SK-N-SH (cell line): ENCODE data around the gene OR14A16. TPM values are rescaled to one million over a fixed set of nuclear protein-coding genes. Genes with fewer than 3 reads are reported as not detected.

Experiments
- CTCF ChIA-PET: fragments of 300-600, 350-600 bp; formaldehyde crosslinking; extraction: SDS; loops from one replicate; lab custom pipeline; 2021; lab: Yijun Ruan, JAX
- POLR2A ChIA-PET: fragments of 350-600 bp; sonication (Branson Sonifier 250); formaldehyde crosslinking; extraction: SDS; loops from one replicate; lab custom pipeline; 2020; ENCODE audit warnings: antibody characterized with exemption, inconsistent platforms; lab: Yijun Ruan, JAX
- DNase-seq: peaks from one replicate; pipeline ENCODE4 v3.0.0; 2012
- H2AFZ ChIP-seq: fragments of 200-600 bp; sonication (generic); 2 replicates; pipeline ENCODE4 v1.8.1; 2016; ENCODE audit warnings: antibody characterized with exemption, mild to moderate bottlenecking, low read depth
- H3F3A ChIP-seq: fragments of 200-600 bp; sonication (generic); replicated peaks from 2 replicates; pipeline ENCODE3; 2016; ENCODE audit warnings: antibody characterized with exemption, mild to moderate bottlenecking; ENCODE audit not compliant: insufficient read depth
- H3K27ac ChIP-seq, 2 experiments: fragments of 200-500 bp in 1 of 2; fragments of 200-600 bp in 1 of 2; sonication (Bioruptor generic) in 1 of 2; sonication (generic), shearing (Covaris generic) in 1 of 2; 2 replicates each; pipeline versions ENCODE4 v1.5.1 to v1.6.1; 2014 to 2016; ENCODE audit warnings: low read depth in 2 of 2, inconsistent platforms in 1 of 2, low read length in 1 of 2, mild to moderate bottlenecking in 1 of 2, mixed read lengths in 1 of 2
- H3K27me3 ChIP-seq: fragments of 200-600 bp; sonication (generic), shearing (Covaris generic); 2 replicates; pipeline ENCODE4 v1.6.1; 2016; ENCODE audit warnings: mixed run types; ENCODE audit not compliant: insufficient read depth
- H3K36me3 ChIP-seq, 2 experiments: fragments of 200-500 bp in 1 of 2; fragments of 200-600 bp in 1 of 2; sonication (Bioruptor generic) in 1 of 2; sonication (generic) in 1 of 2; replicated peaks in 1 of 2; 2 replicates each; pipeline versions ENCODE3 to v1.5.1; 2014 to 2016; ENCODE audit warnings: low read length in 1 of 2, mild to moderate bottlenecking in 1 of 2; ENCODE audit not compliant: insufficient read depth in 2 of 2, control insufficient read depth in 1 of 2
- H3K4me1 ChIP-seq, 2 experiments: fragments of 200-500 bp in 1 of 2; fragments of 200-600 bp in 1 of 2; sonication (Bioruptor generic) in 1 of 2; sonication (generic), shearing (Covaris generic) in 1 of 2; 2 replicates each; pipeline versions ENCODE4 v1.5.1 to v1.6.1; 2014 to 2016; ENCODE audit warnings: low read depth in 1 of 2, low read length in 1 of 2, mixed run types in 1 of 2; ENCODE audit not compliant: insufficient read depth in 2 of 2, control insufficient read depth in 1 of 2
- H3K4me2 ChIP-seq: fragments of 200-600 bp; sonication (generic), shearing (Covaris generic); 2 replicates; pipeline ENCODE4 v1.6.1; 2017; ENCODE audit warnings: mixed run types
- H3K4me3 ChIP-seq, 2 experiments: fragments of 200-500 bp in 1 of 2; fragments of 200-600 bp in 1 of 2; sonication (Bioruptor generic) in 1 of 2; sonication (generic), shearing (Covaris generic) in 1 of 2; 2 replicates each; pipeline versions ENCODE4 v1.5.1 to v1.8.1; 2014 to 2016; ENCODE audit warnings: low read depth in 2 of 2, inconsistent platforms in 1 of 2, low read length in 1 of 2, mild to moderate bottlenecking in 1 of 2, mixed read lengths in 1 of 2, moderate library complexity in 1 of 2
- H3K79me2 ChIP-seq: fragments of 200-600 bp; sonication (generic); 2 replicates; pipeline ENCODE4 v1.8.1; 2017; ENCODE audit warnings: mild to moderate bottlenecking; ENCODE audit not compliant: insufficient read depth
- H3K9ac ChIP-seq: fragments of 200-600 bp; sonication (generic); 2 replicates; pipeline ENCODE4 v1.6.1; 2017; ENCODE audit warnings: mixed run types
- H3K9me2 ChIP-seq: fragments of 200-600 bp; sonication (generic); 2 replicates; pipeline ENCODE4 v1.6.1; 2017; ENCODE audit warnings: mixed run types
- H3K9me3 ChIP-seq: fragments of 200-600 bp; sonication (generic); 2 replicates; pipeline ENCODE4 v1.6.1; 2017; ENCODE audit warnings: mixed run types, mild to moderate bottlenecking, moderate library complexity
- H4K20me1 ChIP-seq: fragments of 200-600 bp; sonication (generic); 2 replicates; pipeline ENCODE4 v1.6.1; 2017; ENCODE audit warnings: mild to moderate bottlenecking, mixed run types; ENCODE audit not compliant: insufficient read depth
- EP300 ChIP-seq, 2 experiments: IDR thresholded peaks; 2 replicates each; pipeline versions ENCODE4 v1.4.0 to v1.6.1; 2012; ENCODE audit warnings: borderline replicate concordance in 1 of 2, low read depth in 1 of 2, low read length in 1 of 2
- FOXJ3 ChIP-seq: sonication (generic); formaldehyde crosslinking; IDR thresholded peaks from 2 replicates; pipeline ENCODE4 v1.5.1; 2020; ENCODE audit warnings: mild to moderate bottlenecking, missing genetic modification reagents
- GATA2 ChIP-seq: sonication (generic); formaldehyde crosslinking; IDR thresholded peaks from 2 replicates; pipeline ENCODE4 v1.5.0; 2020; ENCODE audit warnings: mild to moderate bottlenecking, missing genetic modification reagents
- MEF2A ChIP-seq: IDR thresholded peaks from 2 replicates; pipeline ENCODE4 v1.4.0; 2012; ENCODE audit warnings: low read depth, borderline replicate concordance
- SIN3A ChIP-seq: IDR thresholded peaks from 2 replicates; pipeline ENCODE4 v1.6.1; 2012; ENCODE audit warnings: low read depth, mild to moderate bottlenecking, low read length, moderate library complexity, borderline replicate concordance
- YY1 ChIP-seq: IDR thresholded peaks from 2 replicates; pipeline ENCODE4 v1.4.0; 2012; ENCODE audit warnings: low read depth, mild to moderate bottlenecking
- WGBS: methylation state at CpG from one replicate; pipeline ENCODE4 v1.1.6; 2017; ENCODE audit warnings: low lambda C conversion rate; 5-methylcytosine and 5-hydroxymethylcytosine counted together
- polyA plus RNA-seq, 3 experiments: library from polyadenylated mRNA; depleted of rRNA; stranded (reverse); fragments of >200 nt; gene quantifications; 2 replicates each; pipeline ENCODE4 v1.2.3, GENCODE V29; 2012
- TF ChIP-seq, protein P1 (sequence below): IDR thresholded peaks from 2 replicates; pipeline ENCODE4 v1.4.0; 2012; ENCODE audit warnings: low read depth, borderline replicate concordance
- TF ChIP-seq, protein P2 (sequence below): IDR thresholded peaks from 2 replicates; pipeline ENCODE4 v1.4.0; 2012; ENCODE audit warnings: low read depth, borderline replicate concordance
- TF ChIP-seq, protein P3 (sequence below): fragments of 150-350 bp; IDR thresholded peaks from 2 replicates; pipeline ENCODE4 v1.6.1; 2016; ENCODE audit warnings: mild to moderate bottlenecking, low read depth, low read length

The OR14A16 gene
- polyA plus RNA-seq, 1 of the 3 experiments (the other 2 are of a cell fraction), result not detected

DNA sequence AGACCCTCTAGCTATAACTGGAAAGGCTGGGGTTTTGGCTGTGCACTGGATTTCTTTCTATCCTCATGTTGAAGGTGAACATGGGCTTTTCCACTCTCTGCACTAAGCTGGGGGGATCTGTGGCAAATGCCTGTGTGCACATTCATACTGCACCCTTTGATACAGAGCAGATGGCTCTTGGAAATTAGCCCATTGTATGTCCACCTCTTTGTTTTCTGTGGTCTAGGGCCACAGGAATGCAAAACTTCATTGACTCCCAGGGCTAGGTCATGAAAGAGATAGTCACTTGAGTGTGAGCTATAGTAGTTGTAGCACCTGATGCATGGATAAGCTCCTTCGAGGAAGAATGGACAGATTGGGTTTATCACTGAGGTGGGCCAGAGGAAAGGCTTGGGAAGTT lies 5.7 kb upstream of the OR14A16 start:
- CTCF ChIA-PET, result no interaction called here
- H3K4me1 ChIP-seq, result no peaks in the 10 kb centered on the region
- 0% methylated on average over 1 of the region's 1 CpG for WGBS
- no peak overlapping the region for H3K27ac ChIP-seq
- no peak overlapping the region for H3K4me3 ChIP-seq
- H4K20me1 ChIP-seq, result no peaks in the 10 kb centered on the region
- no peaks in the 10 kb centered on the region for H3F3A ChIP-seq
- no peaks in the 10 kb centered on the region for H3K9me2 ChIP-seq
- no peak overlapping the region for H3K9ac ChIP-seq
- no peaks in the 10 kb centered on the region for H3K79me2 ChIP-seq
- no peaks in the 10 kb centered on the region for H3K9me3 ChIP-seq
- no peaks in the 10 kb centered on the region for H3K27me3 ChIP-seq
- H2AFZ ChIP-seq, result no peak overlapping the region
- no peaks in the 10 kb centered on the region for H3K36me3 ChIP-seq
- no peak overlapping the region for H3K4me2 ChIP-seq
- no peak for DNase-seq
- POLR2A ChIA-PET, result no interaction called here
- TF ChIP-seq FOXJ3 (CRISPR knock-in tag) (no peak), YY1 (no peak)
- TF ChIP-seq, protein P1, sequence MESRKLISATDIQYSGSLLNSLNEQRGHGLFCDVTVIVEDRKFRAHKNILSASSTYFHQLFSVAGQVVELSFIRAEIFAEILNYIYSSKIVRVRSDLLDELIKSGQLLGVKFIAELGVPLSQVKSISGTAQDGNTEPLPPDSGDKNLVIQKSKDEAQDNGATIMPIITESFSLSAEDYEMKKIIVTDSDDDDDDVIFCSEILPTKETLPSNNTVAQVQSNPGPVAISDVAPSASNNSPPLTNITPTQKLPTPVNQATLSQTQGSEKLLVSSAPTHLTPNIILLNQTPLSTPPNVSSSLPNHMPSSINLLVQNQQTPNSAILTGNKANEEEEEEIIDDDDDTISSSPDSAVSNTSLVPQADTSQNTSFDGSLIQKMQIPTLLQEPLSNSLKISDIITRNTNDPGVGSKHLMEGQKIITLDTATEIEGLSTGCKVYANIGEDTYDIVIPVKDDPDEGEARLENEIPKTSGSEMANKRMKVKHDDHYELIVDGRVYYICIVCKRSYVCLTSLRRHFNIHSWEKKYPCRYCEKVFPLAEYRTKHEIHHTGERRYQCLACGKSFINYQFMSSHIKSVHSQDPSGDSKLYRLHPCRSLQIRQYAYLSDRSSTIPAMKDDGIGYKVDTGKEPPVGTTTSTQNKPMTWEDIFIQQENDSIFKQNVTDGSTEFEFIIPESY, result no peak

DNA sequence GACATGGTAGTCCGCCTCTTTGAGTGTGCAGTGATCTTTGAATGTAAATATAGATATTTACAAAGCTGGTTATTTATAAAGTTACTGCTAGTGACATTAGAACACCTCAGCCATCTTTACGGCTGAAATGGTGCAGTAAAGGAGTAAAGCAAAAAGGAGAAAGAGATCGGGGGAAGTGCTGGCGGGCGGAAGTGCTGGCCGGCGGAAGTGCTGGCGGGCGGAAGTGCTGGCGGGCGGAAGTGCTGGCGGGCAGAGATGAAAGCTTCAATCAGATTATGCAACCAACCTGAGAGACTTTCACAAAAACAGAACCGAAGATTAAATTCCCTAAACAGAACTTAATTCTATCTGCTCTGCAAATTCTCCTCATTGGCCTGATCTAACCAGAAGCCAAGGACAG lies 1.4 kb upstream of the OR14A16 start:
- H4K20me1 ChIP-seq, result no peaks in the 10 kb centered on the region
- H3K27me3 ChIP-seq, result no peaks in the 10 kb centered on the region
- H2AFZ ChIP-seq, result peak overlapping the region; percentile 41; the same call in 1 of the 2 replicates
- no peaks in the 10 kb centered on the region; the same call in 1 of the 2 replicates for H3K9me2 ChIP-seq
- WGBS, result 13% methylated on average over 13 of the region's 13 CpGs
- H3K4me2 ChIP-seq, result no peak overlapping the region
- no peaks in the 10 kb centered on the region for H3K4me1 ChIP-seq
- TF ChIP-seq, protein P2, sequence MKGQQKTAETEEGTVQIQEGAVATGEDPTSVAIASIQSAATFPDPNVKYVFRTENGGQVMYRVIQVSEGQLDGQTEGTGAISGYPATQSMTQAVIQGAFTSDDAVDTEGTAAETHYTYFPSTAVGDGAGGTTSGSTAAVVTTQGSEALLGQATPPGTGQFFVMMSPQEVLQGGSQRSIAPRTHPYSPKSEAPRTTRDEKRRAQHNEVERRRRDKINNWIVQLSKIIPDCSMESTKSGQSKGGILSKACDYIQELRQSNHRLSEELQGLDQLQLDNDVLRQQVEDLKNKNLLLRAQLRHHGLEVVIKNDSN, result no peak
- TF ChIP-seq EP300 (IDR thresholded peaks at IDR 0.05; ENCODE audit: borderline replicate concordance in 1 of 2, low read depth in 1 of 2, low read length in 1 of 2) (no peak), SIN3A (no peak), GATA2 (CRISPR knock-in tag) (no peak), YY1 (no peak), MEF2A (no peak)
- TF ChIP-seq, protein P3, sequence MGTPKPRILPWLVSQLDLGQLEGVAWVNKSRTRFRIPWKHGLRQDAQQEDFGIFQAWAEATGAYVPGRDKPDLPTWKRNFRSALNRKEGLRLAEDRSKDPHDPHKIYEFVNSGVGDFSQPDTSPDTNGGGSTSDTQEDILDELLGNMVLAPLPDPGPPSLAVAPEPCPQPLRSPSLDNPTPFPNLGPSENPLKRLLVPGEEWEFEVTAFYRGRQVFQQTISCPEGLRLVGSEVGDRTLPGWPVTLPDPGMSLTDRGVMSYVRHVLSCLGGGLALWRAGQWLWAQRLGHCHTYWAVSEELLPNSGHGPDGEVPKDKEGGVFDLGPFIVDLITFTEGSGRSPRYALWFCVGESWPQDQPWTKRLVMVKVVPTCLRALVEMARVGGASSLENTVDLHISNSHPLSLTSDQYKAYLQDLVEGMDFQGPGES, result no peak
- H3F3A ChIP-seq, result no peaks in the 10 kb centered on the region
- no peak overlapping the region for H3K9ac ChIP-seq
- no peaks in the 10 kb centered on the region for H3K36me3 ChIP-seq
- ChIA-PET CTCF (no interaction called here), POLR2A (no interaction called here)
- no peaks in the 10 kb centered on the region for H3K79me2 ChIP-seq
- H3K27ac ChIP-seq, result no peak overlapping the region
- no peaks in the 10 kb centered on the region for H3K9me3 ChIP-seq
- no peak overlapping the region for H3K4me3 ChIP-seq
- no peak for DNase-seq
